Caco-2 (cell line): ENCODE measurements around the gene SEC31A. TPM values are rescaled to one million over a fixed set of nuclear protein-coding genes. Genes with fewer than 3 reads are reported as not detected.
"Not testable (repeated sequence)": the region's sequence is repeated elsewhere in the genome, so short reads cannot be mapped to it uniquely, and the experiment has no call there.

Experiments used
- BruUV-seq: library from RNA; stranded (reverse); fragments of 400-500 nt; replicated peaks from 2 replicates; lab custom pipeline; 2021; lab: Mats Ljungman, UMichigan
- CTCF ChIA-PET: fragments of 300-600 bp; sonication (Branson Sonifier 250); formaldehyde crosslinking; loops from one replicate; lab custom pipeline; 2022; ENCODE audit warnings: antibody characterized with exemption; lab: Charles Lee
- POLR2A ChIA-PET: fragments of 300-600 bp; sonication (Branson Sonifier 250); formaldehyde crosslinking; loops from one replicate; lab custom pipeline; 2022; ENCODE audit warnings: antibody characterized with exemption; lab: Charles Lee
- DNase-seq, 2 experiments: peaks; one replicate each; pipeline versions ENCODE4 v3.0.0 to v3.0.0-alpha.2; 2020 to 2022
- H3K27me3 ChIP-seq: replicated peaks from 2 replicates; pipeline ENCODE4 v1.6.0; 2011; ENCODE audit warnings: low read length; ENCODE audit not compliant: control insufficient read depth, insufficient read depth
- H3K36me3 ChIP-seq: 2 replicates; pipeline ENCODE4 v1.5.1; 2011; ENCODE audit warnings: low read length; ENCODE audit not compliant: control insufficient read depth, insufficient read depth
- H3K4me1 ChIP-seq: fragments of 250-450 bp; sonication (Bioruptor Pico); 2 replicates; pipeline ENCODE4 v1.5.1; 2020; ENCODE audit warnings: mild to moderate bottlenecking
- H3K4me3 ChIP-seq: 2 replicates; pipeline ENCODE4 v1.5.1; 2011; ENCODE audit warnings: low read depth, mild to moderate bottlenecking, control low read depth, low read length
- H3K9me3 ChIP-seq: fragments of 250-450 bp; sonication (Bioruptor Pico); 2 replicates; pipeline ENCODE4 v1.5.1; 2020; ENCODE audit warnings: mild to moderate bottlenecking, moderate library complexity
- H3K27ac Mint-ChIP-seq: one replicate; pipeline ENCODE4 v1.8.0; 2022; ENCODE audit warnings: mixed read lengths; ENCODE audit not compliant: unreplicated experiment
- H3K27me3 Mint-ChIP-seq: one replicate; pipeline ENCODE4 v1.8.0; 2022; ENCODE audit warnings: mixed read lengths; ENCODE audit not compliant: insufficient read depth, unreplicated experiment
- H3K36me3 Mint-ChIP-seq: one replicate; pipeline ENCODE4 v1.8.0; 2022; ENCODE audit warnings: mild to moderate bottlenecking, mixed read lengths; ENCODE audit not compliant: insufficient read depth, unreplicated experiment
- H3K4me1 Mint-ChIP-seq: one replicate; pipeline ENCODE4 v1.8.0; 2022; ENCODE audit warnings: low read depth, mixed read lengths; ENCODE audit not compliant: unreplicated experiment
- H3K4me3 Mint-ChIP-seq: one replicate; pipeline ENCODE4 v1.8.0; 2022; ENCODE audit warnings: mild to moderate bottlenecking, moderate library complexity, mixed read lengths; ENCODE audit not compliant: unreplicated experiment
- H3K9me3 Mint-ChIP-seq: one replicate; pipeline ENCODE4 v1.8.0; 2022; ENCODE audit warnings: mixed read lengths; ENCODE audit not compliant: unreplicated experiment
- intact Hi-C: fragments of 100-400 bp; cut with micrococcal nuclease; formaldehyde crosslinking; loops from one replicate; pipeline ENCODE4 v1.10.0; 2022; ENCODE audit not compliant: unreplicated experiment
- total RNA-seq: library from RNA; stranded (reverse); gene quantifications from 2 replicates; pipeline ENCODE4 v1.2.3, GENCODE V29; 2022
- TF ChIP-seq, protein P1 (sequence below), 2 experiments: fragments of 200-600 bp in 1 of 2; IDR thresholded peaks; 1 replicate in 1 of 2; 2 replicates in 1 of 2; pipeline versions ENCODE4 v1.5.1 to v1.8.0; 2011 to 2022; ENCODE audit warnings: antibody characterized with exemption in 1 of 2, control low read depth in 1 of 2, inconsistent platforms in 1 of 2, low read depth in 1 of 2, low read length in 1 of 2, mild to moderate bottlenecking in 1 of 2, moderate library complexity in 1 of 2; ENCODE audit not compliant: insufficient read depth in 1 of 2, severe bottlenecking in 1 of 2, unreplicated experiment in 1 of 2

Gene SEC31A
- total RNA-seq, 1 experiment from 2014 or later: 175 TPM

DNA sequence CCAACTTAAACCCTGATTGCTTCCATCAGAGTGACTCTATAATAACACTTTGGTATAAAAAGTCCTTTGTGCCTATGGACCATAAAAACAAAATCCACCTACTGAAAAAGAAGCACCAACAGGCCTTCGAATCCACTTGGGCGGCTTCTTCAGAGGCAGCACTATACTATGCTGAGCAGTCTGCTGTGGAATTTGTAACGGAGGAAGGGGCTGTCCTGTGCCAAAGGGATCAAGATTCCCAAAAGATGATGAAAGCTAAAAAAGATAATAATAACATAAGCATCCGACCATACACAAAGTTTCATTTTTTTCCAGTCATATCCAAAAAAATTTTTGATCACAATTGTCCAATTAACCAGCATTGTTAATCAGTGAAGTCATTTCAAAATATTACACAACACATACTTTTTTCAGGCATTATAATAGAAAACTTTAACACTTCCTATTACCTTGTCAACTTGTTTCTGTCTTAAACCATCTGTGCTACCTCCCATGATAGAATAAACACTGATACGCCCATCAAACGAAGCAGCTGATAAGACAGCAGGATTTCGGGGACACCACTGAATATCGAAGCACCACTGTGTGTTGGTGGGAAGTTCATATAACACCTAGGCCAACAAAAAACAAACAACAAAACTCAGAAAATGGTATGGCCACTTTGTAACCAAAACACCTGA, 24.1 kb downstream of the SEC31A start:
- Mint-ChIP-seq H3K36me3 (peaks cover 92% of the 10 kb centered on the region), H3K9me3 (no peaks in the 10 kb centered on the region), H3K27me3 (no peaks in the 10 kb centered on the region), H3K4me3 (no peak overlapping the region), H3K4me1 (no peaks in the 10 kb centered on the region), H3K27ac (no peak overlapping the region)
- H3K4me1 ChIP-seq: no peaks in the 10 kb centered on the region
- CTCF ChIA-PET: no interaction called here
- DNase-seq: no peak
- intact Hi-C loops: no loop called here
- no peaks in the 10 kb centered on the region for H3K36me3 ChIP-seq
- H3K4me3 ChIP-seq: no peak overlapping the region
- H3K9me3 ChIP-seq: no peaks in the 10 kb centered on the region
- POLR2A ChIA-PET: interaction anchor here (0.6 kb wide), 1 partner anchor 77 kb away, joined by 4 read pairs; no protein-coding TSS in a partner anchor
- BruUV-seq: no TSS peak
- H3K27me3 ChIP-seq: no peaks in the 10 kb centered on the region
- TF ChIP-seq, protein P1, sequence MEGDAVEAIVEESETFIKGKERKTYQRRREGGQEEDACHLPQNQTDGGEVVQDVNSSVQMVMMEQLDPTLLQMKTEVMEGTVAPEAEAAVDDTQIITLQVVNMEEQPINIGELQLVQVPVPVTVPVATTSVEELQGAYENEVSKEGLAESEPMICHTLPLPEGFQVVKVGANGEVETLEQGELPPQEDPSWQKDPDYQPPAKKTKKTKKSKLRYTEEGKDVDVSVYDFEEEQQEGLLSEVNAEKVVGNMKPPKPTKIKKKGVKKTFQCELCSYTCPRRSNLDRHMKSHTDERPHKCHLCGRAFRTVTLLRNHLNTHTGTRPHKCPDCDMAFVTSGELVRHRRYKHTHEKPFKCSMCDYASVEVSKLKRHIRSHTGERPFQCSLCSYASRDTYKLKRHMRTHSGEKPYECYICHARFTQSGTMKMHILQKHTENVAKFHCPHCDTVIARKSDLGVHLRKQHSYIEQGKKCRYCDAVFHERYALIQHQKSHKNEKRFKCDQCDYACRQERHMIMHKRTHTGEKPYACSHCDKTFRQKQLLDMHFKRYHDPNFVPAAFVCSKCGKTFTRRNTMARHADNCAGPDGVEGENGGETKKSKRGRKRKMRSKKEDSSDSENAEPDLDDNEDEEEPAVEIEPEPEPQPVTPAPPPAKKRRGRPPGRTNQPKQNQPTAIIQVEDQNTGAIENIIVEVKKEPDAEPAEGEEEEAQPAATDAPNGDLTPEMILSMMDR (IDR thresholded peaks at IDR 0.05; ENCODE audit: insufficient read depth in 1 of 2, low read depth in 1 of 2, low read length in 1 of 2, severe bottlenecking in 1 of 2, unreplicated experiment in 1 of 2): no peak

DNA sequence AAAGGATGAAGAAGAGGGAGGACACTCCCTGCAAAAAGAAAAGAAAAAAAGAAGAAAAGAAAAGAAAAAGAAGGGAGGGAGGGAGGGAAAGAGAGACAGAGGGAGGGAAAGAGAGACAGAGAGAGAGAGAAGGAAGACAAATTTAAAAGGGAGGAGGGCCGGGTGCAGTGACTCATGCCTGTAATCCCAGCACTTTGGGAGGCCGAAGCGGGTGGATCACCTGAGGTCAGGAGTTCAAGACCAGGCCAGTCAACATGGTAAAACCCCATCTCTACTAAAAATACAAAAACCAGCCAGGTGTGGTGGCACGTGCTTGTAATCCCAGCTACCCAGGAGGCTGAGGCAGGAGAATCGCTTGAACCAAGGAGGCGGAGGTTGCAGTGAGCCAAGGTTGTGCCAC, 24.9 kb downstream of the SEC31A start:
- POLR2A ChIA-PET, BruUV-seq, CTCF ChIA-PET, H3K9me3 Mint-ChIP-seq, H3K4me1 Mint-ChIP-seq, H3K27me3 Mint-ChIP-seq, H3K4me1 ChIP-seq, H3K27me3 ChIP-seq, H3K36me3 ChIP-seq, H3K4me3 Mint-ChIP-seq, H3K27ac Mint-ChIP-seq, H3K9me3 ChIP-seq, H3K4me3 ChIP-seq, intact Hi-C loops, DNase-seq: not testable (repeated sequence)
- H3K36me3 Mint-ChIP-seq: peaks cover 92% of the 10 kb centered on the region

DNA sequence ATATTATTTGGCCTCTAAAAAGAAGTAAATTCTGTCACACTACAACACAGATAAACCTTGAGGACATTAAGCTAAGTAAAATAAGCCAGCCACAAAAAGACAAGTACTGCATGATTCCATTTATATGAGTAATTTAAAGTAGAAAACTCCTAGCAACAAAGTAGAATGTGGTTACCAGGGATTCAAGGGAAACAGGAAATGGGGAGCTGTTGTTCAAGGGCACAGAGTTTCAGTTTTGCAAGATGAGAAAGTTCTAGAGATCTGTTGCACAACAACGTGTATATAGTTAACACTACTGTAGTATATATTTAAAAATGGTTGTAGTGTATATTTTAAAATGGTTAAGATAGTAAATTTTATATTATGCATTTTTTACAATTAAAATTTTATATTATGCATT, 25.4 kb downstream of the SEC31A start:
- Histone ChIP-seq H3K4me1 (no peaks in the 10 kb centered on the region), H3K9me3 (no peaks in the 10 kb centered on the region), H3K27me3 (no peaks in the 10 kb centered on the region), H3K4me3 (no peak overlapping the region), H3K36me3 (no peaks in the 10 kb centered on the region)
- TF ChIP-seq, protein P1 (IDR thresholded peaks at IDR 0.05; ENCODE audit: insufficient read depth in 1 of 2, low read depth in 1 of 2, low read length in 1 of 2, severe bottlenecking in 1 of 2, unreplicated experiment in 1 of 2): no peak
- Mint-ChIP-seq H3K27me3 (no peaks in the 10 kb centered on the region), H3K27ac (no peak overlapping the region), H3K4me3 (no peak overlapping the region), H3K36me3 (peaks cover 91% of the 10 kb centered on the region), H3K4me1 (no peaks in the 10 kb centered on the region), H3K9me3 (no peaks in the 10 kb centered on the region)
- intact Hi-C loops: no loop called here
- no peak for DNase-seq
- no TSS peak for BruUV-seq
- ChIA-PET POLR2A (no interaction called here), CTCF (no interaction called here)
